HG03575 (cell line): ENCODE measurements around the gene GPN2.
A peak's percentile ranks its signal among the peaks of the same experiment; 100 is the strongest.

Source experiments
- ATAC-seq: cut with Tn5 transposase; IDR thresholded peaks from one replicate; pipeline ENCODE4 v1.9.1; 2021; ENCODE audit not compliant: unreplicated experiment, insufficient number of reproducible peaks, low FRiP score; ENCODE audit errors: extremely low read depth

Gene GPN2

DNA sequence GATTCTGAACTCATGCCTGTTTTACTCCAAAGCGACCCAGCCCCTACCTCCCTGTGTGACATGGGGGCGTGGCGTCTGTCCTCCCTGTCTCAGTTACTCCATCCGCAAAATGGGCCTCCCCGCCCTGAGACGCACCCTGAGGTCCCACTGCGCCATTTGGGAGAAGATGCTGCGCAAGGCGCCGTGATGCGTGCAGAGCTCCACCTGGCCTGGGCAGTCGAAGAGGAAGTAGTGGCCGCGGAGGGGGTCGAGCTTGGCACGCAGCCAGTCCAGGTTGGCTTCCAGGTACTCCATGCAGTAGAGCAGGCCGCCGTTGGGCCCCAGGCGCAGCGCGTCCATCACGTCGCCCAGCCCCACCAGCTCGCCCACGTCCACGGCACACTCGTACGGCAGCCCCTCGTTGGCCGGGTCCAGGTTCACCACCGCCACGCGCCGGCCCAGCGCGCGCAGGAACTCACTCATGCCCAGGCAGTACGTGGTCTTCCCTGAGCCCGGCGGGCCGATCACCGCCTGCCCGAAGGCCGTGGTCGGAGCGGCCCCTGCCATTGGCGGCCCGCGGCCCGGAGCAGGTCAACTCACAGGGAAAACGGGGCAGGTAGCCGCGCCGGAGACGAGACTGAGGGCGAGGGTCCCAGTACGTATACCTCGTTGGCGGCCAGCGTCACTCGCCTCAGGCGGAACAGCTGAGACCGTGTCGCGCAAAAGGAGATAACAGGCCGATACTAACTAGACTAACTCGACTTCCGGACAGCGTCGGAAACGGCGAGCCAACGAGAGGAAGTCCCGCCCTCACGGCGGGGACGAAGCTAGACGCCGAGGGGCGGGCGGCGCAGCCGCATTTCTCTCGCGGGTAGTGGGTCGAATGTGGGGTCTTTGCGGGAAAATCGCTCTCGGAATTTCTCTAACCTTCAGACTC is at the start of gene GPN2:
Gene GPN2, minus strand, starts transcription at position 733 of the 916 bp plus-strand sequence. Its CDS starts 187 bp downstream, at position 546.
- no peak for ATAC-seq

DNA sequence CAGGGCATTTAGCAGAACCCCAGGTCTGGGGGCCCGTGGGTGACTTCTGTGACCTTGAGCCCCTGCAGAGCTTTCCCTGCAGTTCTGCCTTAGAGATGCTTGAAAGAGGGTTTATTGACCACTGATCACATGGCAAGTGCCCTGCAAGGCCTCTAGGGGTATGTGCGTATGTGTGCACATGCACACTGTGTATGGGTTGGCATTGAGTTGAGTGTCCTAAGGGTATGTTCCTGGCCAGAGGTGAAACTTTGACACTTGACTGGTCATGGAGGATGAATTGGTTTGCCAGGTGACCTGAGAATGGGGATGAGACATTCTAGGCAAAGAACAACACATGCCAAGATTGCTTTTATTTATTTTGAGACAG is 48.6 kb upstream of the GPN2 start:
- no peak for ATAC-seq

DNA sequence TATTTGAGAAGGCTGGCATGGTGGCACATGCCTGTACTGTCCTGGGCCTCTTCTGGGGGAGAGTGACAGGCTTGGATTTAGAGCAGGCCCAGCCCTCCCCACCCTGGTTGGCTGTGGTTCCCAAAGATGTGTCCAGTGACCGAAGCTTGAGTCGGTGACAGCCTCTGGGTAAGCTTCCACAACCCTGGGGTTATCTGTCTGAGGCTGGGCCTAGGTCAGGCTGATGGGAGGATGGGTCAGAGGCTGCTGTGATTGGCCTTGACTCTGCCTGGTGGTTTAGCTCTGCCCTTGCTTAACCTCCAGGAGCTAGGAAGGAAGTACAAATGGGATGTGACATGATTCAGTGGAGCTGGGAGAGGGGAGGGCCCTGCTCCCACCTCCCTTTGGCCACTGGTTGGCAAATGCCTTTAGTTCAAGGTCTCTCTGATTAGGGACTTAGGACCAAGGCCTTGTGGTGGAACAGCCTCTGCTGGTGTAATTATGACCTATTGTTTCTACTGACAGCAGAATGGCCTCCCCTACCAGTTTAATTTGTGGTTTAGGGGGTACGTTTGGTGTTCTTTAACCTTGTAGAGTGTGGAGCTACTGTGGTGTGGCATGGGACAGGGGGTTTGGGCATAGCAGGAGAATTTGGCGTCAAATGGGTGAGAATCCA is 48.0 kb upstream of the GPN2 start:
- ATAC-seq = no peak

DNA sequence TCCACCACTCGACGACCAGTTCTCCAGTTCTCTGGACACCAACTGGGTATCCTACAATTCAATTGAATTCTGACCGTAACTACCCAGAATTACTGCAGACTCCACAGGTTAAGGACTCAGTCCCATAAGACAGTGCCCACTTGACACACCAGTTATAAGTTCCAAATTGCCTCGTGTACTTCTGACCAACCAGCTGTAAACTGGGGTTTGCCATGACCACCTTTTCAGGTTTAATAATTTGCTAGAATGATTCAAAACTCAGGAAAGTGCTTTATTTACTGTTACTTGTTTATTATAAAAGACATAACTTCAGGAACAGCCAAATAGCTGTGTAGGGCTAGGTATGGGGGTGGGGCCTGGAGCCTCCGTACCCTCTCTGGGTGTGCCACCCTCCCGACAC is 46.7 kb upstream of the GPN2 start:
- no peak for ATAC-seq

DNA sequence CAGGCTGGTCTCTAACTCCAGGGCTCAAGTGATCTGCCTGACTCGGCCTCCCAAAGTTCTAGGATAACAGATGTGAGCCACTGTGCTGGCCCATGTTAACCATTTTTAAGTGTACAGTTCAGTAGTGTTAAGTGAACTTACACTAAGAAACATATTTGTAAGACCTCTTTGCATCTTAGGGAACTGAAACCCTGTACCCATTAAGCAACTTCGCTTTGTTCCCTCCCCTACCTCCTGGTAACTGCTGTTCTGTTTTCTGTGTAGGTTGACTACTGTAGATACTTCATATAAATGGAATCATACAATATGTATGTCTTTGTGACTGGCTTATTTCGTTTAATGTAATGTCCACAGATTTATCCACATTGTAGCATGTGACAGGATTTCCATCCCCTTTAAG is 42.4 kb upstream of the GPN2 start:
- no peak for ATAC-seq

DNA sequence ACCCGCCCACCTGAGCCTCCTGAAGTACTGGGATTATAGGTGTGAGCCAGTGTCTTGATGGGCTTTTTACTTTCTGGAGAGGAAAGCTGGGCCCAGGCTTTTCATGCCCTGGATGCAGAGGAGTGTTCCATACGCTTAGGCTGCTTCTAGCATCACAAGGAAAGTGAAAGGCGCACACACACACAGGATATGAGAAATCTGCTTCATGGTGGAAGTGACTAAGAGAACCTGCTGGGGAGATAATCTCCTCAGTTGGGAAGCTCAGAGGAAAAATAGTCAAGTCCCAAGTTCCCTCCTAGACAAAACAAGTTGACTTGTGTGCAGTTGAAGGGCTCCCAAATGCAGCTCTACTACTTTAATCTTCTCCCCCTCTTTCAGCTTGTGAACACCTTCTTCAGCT is 33.6 kb upstream of the GPN2 start:
- ATAC-seq = no peak

DNA sequence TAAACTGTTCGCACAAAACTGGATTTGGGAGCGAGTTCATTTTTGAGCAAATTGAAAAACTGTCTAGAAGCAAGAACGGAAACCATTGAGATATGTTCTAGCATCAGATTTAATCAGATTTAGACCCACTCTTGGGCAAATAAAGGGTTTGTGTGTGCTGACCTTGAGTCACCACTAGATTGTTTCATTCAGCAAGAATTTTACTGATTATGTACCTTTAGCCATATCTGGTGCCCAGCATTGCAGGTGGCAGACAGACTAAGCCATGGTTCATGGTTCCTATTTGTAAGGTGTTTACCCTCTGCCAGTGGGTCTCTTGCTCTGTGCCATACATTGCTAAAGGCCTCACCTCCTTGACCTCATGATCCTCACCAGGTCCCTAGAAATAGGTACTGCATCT is 32.8 kb upstream of the GPN2 start:
- ATAC-seq = no peak

DNA sequence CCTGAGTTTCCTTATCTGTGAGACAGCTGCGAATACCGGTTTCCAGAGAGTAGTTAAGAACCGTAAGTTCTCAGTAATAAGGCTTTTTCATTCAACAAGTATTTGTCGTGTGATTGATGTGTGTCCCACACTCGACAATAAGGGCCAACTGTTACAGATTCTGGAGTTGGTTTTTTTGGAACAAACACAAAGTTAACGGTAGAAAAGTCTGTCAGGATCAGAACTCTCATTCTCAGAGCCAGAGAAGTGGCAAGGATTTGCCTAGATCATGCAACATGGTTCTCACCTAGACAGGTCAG is 32.3 kb upstream of the GPN2 start:
- ATAC-seq = no peak

DNA sequence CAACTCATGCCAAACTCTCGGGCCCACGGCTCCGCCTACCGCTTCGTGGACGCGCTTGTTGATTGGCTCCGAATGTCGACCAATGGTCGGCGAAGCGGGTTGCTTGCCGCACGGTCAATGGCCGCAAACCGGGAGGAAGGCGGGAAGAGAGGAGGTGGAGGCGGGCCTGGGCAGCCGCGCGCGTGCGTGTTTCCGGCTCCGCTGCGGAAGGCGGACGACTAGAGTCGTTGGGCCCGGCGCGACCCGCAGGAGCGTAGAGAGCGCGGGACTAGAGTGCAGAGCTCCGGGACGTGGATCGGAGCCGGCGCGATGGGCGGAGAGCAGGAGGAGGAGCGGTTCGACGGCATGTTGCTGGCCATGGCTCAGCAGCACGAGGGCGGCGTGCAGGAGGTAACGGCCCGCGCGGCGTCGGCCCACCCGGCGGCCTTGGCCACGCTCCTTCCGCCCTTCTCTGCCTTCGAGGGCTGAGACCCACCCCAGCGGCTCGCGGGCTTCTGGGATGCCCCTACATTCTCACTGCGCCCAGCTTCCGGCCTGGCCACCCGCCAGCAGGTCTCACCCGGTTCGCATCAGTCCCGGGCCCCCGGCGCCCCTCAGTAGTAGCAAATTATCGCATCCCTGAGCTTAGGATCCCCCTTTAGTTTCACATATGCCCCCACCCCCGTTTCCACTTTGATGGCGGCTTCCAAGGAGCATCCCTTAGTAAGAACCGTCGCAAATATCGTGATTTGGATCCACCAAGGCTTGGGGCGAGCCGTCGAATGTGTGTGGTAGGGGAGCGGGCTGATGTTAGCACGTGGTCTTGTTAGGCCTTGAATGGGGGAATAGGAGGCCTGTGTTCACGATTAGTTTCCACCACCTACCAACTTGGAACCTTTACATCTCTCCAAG is 31.7 kb upstream of the GPN2 start, which contains the start of gene NUDC:
Gene NUDC, plus strand, starts transcription at position 204 of the 891 bp plus-strand sequence. Its CDS starts 106 bp downstream, at position 310.
- ATAC-seq = peak; percentile 82

DNA sequence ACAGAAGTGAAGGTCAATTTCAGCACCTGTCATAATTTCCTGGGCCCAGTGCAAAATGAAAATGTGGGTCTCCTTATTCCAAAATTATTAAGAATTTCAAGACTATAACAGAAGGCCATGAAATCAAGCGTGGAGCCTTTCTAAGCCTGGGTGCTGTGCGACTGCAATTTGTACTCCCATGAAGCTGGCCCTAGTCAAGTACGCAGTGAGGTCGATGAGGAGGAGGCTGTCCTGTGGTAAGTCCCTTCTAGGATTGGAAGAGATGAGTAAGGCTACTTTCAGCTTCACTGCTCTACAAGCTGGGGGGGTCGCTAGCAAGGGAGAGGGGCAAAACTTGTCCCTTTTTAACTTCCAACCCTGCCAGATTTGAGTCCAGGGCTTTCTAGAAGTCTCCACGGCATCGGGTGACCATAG is 31.1 kb upstream of the GPN2 start:
- peak; percentile 20 for ATAC-seq

DNA sequence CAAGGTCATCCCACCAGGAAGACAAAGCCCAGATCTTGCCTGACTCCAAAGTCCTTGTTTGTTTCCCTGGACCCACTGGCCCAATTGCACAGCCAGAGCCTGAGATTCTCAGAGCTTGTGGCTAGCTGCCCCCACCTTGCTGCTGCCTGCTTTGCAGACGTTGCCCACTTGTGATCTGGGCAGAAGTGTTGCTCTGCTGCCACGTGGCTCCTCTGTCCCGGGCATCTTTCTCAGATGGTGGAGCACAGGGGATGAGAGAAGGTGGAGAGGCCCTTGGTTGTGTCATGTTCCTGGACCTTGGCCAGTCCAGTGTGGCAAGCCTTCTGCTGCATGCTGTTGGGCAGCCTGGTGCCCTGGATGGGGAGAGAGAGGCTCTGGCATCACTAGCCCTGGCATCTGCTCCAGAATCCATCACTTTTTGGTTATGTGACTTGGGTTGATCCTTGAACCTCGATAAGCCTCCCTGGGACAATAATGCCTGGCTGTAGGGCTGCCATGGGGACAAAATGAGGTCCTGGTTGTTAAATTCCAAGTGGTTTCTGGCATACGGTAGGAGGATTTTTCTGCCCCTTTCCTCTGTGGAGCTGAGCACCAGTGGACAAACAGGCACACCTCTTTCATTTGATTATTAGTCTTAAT is 25.2 kb upstream of the GPN2 start:
- no peak for ATAC-seq

DNA sequence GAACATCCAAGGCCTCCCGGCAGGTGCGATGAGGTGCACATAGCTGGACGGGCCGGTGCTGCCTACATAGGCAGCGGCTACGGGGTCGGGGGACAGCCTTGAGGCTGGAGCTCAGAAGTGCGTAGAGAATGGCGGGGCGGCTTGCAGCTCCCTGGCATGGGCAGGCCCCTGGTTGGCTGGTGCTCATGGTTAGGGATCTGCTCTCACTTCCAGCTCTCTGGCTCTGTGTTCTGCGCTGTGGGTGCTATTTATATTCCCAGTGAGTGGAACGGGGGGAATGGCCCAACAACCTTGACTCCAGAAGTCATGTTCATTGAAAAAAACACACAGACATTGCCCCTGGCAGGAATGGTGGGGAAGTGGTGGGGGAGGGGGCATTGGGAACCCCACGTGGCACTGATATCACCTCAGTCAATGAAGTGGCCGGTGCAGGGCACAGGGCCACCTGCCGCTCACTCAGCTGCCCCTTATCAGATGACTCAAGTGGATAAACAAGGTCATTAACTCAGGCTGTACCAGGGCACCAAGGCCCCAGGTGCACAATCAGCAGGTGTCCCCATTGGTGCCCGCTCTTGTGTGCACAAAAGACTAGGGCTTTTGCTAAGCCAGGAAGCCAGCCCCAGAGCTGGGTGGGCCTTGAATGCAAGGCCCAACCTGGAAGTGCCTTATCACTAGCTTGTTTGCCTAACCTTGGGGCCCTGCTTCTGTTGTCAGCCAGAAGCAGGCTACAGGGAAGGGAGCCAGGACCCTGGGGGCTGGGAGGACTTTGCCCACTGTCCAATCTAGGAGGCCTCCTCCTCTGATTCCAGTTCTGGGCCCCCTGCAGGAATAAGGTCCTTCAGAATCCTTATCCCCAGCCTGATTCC is 23.9 kb upstream of the GPN2 start, which contains the start of gene NR0B2:
Gene NR0B2, minus strand, starts transcription at position 222 of the 866 bp plus-strand sequence. Its CDS starts 35 bp downstream, at position 187.
- no peak for ATAC-seq

DNA sequence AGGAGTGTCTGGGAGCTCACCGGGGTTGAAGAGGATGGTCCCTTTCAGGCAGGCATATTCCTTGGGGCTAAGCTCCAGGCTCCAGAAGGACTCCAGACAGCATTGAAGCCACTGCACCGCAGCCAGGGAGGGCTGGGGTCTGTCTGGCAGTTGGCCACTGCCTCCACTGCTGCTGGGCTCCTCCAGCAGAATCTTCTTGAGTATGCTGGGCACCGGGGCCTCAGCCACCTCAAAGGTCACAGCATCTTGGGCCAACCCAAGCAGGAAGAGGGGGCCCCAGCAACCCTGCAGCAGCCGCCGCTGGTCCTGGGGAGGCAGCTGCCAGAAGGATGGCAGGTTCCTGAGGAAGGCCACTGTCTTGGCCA is 23.3 kb upstream of the GPN2 start:
- no peak for ATAC-seq

DNA sequence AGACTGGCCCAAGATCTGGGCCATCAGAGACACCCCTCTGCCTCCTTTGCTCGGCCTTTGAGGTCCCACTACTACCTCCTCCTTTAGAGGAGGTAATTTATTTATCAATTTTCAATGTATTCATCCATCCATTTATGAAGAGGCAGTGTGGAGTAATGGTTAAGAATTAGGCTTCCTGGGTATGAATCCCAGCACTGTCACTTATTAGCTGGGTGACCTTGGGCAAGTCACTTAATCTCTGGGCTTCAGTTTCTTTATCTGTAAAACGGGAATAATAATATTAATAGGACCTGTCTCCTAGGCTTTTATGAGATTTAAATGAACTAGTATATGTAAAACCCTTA is 22.0 kb upstream of the GPN2 start:
- no peak for ATAC-seq

DNA sequence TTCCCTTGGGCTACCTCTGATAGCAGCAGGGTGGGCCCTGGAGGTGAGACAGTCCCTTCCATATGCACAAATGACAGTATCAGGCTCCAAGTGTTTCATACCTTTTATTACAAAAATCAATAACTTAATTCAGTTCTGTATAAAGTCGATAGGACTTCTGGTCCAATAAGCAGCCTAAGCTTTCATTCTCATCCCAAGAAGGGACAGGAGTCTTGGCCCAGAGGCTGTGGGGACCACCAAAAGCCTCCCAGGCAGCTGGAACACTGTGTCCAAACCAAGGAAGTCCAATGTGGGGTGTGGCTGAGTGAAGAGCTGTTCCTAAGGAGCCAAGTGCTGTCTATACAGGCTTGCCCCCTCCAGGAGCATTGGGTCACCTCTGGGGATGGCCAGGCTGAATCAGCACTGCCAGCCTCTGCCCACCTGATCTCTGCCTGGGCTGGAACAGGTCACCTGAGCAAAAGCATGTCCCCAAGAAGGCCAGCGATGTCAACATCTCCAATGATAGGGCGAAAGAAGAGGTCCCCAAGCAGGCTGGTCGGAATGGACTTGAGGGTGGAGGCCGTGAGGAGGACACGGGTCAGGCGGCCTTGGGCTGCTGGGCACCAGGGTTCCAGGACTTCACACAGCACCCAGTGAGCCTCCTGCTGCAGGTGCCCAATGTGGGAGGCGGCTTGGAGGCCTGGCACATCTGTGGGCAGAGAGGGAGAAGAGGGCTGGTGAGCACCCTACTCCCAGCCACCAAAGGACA is 21.5 kb upstream of the GPN2 start:
- ATAC-seq = no peak

DNA sequence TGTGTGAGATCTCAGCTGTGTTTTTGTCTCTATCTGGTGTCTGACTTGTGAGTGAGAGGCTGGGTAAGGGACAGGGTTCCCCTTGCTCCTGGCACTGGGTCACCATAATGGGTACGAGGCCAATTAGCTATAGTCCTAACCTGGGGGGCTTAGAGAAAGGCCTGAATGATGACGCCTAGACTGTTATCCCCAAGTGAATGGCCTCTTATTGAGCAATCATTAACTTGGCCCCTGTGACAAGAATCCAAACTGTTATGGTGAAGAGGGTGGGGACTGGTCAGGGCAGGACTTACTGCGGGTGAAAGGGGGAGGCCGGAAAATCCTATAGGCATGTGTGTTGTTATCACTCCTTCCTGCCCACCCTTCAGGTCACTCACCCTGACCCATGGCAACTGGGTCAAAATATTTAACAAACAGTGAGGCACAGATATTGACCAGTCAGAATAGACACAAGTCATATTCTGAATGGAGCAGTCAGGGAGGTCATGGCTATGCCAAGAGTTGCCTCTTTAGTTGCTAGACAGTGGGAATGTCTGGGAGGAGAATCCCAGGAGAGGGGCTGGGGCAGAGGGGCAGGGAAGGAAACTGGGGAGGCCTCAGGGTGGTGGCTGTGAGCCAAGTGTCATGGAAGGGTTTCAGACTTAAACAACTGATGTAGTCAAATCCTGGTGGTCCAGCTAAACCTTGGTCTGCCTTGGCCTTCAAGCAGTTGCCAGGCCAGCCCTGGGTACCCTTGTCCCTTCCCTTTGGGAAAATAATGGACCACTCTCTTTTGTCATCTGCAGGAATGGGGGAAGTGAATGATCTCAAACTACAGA is 20.5 kb upstream of the GPN2 start:
- ATAC-seq = no peak

DNA sequence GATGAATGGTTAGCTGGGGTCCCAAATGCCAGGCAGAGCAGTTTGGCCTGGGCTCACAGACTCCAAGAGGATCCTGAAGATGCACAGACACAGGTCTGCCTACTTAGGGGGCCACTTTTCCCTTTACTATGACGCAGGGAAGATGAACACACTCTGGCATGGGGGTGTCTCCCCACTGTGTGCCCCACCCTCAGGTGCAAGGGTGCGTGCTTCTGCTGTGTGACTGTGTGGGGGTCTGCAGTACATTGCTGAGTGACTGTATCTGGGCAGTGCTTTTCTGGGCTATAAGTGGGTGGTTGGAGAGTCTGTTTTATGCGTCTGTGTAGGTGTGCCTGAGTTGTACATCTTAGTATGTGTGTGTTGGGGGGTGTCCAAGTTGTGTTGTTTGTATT is 19.9 kb upstream of the GPN2 start:
- no peak for ATAC-seq
